Left kidney (tissue), 2 donors: ENCODE data around the gene MISP. TPM values are rescaled to one million over a fixed set of nuclear protein-coding genes. Genes with fewer than 3 reads are reported as not detected.

ENCODE experiments used
- DNase-seq: peaks from one replicate; pipeline ENCODE4 v3.0.0-alpha.2; 2013
- polyA plus RNA-seq: library from polyadenylated mRNA; unstranded; fragments of 120-200 nt; gene quantifications from one replicate; pipeline ENCODE4 v1.2.1, GENCODE V29; 2013; ENCODE audit not compliant: insufficient read length

MISP gene
- polyA plus RNA-seq, 1 donor = 7.0 TPM

- no peak for DNase-seq
Observed at GRCh38 chr19:795691-796581, 45.0 kb downstream of the MISP start.

- peak; percentile 100 for DNase-seq
Observed at GRCh38 chr19:796692-797527, 46.0 kb downstream of the MISP start, which contains the start of gene PTBP1. Gene PTBP1, plus strand, starts transcription at chr19:797452. Its CDS starts 46 bp downstream, at chr19:797498.

GRCh38 chr19:797528-798414, 46.9 kb downstream of the MISP start:
- peak; percentile 83 for DNase-seq

- DNase-seq = no peak
Observed at GRCh38 chr19:798415-799075, 47.6 kb downstream of the MISP start.

DNA sequence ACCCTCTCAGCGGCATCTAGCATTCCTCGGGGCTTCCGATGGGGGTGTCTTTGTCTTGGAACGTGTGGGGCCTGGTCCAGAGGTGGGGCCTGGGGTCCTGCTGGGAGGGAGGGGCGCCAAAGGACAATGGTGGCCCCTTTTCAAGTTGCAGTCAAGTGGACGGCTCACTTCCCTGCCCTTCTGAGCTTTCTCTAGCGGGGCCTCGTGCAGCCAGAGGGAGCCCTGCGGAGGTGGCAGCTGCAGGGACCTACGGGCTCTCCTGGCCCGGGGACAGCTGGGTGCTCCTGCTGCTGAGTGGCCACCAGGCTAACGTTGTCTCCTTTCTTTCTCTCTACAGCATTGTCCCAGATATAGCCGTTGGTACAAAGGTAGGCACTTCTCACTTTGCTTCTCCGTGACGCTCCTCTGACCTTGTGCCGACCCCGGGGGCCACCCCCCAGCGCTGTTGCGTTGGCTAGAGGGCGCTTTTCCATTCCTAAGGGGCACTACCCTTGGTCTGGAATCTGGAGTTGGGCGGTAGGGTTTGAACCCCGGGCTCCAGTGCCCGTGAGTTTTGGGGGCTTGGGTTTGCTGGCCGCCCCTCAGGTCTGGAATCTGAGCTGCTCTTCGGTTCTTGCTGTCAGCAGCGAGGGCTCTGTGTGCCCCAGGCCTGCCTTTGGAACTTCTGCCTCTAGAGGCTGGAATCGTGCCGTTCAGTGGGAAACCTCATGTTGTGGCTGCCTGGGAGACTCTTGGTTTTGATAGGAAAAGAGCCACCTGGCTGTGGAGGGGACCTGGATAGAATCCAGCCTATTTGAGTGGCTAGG, 48.4 kb downstream of the MISP start:
- DNase-seq = no peak

DNA sequence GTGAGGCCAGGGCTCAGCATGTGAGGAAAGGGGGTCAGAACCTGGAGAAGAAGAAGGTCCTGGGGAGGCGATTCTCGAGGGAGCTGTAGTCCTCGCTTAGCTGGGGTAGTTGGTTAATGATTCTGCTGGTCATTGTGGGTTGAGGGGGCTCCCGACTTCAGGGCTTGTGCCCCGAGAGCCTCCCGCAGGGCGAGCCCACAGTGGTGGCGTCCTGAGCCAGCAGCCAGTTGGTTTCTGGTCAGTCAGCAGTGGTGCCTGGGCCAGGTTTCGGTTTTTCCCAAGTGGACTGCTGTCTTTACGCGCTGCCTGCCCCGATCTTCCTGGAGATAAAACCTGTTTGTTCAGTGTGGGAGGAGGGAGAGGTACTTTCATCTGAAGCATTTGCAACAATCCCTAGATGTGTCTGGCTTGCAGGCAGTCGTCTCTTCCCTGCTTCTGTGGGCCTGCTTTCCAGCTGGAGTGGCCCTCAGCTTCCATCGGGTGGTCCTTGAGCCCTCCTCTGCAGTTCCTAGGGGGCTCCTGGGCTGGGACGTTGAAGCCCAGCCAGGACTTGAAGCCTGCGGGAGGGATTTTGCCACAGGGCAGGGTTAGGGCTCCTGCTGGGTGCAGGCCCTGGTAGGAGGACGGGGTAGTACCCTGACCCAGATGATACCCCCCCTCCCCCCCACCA, 49.6 kb downstream of the MISP start:
- DNase-seq = no peak

DNA sequence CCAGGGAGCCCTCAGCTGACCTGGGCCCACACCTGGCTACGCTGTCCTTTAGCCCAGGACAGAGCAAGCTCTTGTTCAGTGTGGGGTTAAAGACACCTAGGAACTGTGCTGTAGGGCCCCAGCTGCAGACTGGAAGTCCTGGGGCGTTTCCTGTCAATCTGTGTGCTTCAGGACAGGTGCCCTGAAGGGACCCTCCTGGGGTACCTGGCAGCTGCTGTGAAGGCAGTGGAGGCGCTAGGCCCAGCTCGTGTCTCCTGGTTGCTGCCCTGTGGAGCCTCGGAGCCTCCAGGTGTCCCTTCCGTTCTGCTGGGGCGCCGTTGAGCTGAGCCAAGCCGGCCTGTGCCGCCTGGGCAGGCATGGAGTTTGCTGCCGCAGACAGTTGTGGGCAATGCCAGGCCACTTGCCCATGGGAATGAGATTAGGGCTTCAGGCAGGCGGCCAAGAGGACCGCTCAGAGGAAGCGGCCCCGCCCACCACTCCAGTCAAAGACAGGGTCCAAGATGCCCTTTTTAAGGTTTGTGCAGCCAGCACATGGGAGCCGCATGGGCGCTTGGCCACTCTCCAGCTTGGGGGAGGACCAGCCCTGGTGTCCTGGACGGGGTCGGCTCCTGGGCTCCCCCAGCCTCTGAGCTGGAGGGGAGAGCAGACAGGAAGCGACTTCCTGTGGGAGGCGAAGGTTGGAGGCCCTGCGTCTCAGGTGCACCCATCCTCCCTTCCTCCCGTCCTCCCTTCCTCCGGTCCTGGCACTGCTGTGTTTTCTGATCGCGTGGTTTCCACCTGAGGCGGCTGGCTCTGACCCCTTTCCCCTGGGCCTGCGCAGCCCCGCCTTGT, 50.3 kb downstream of the MISP start:
- DNase-seq = no peak

GRCh38 chr19:801861-802497, 51.1 kb downstream of the MISP start:
- DNase-seq = no peak

DNA sequence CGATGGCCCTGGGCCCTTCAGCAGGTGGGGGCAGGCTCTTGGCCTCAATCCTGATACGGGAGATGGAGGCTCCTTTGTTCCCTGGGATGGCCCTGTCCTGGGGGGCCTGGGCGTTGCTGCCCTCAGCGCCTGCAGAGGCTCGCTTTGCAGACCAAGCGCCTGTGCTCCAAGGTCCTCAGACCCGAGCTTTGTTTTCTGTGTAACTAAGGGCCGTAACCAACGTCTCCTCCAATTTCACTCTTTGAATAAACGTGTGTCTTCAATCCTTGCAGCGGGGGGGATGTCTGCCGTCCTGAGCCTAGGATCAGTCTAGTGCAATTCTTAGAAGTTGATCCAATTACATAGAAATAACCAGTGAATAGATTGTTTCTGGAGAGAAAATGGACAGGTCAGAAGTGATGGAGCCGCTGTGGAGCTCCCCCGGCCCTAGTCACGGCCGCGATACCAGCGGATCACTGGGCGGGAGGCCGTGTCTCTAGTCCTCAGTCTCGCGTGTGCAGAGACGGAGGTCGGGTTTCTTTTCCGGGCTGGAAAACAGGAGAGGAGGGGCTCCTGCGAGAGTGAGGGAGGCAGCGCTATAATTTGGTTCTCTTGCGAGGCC, 51.7 kb downstream of the MISP start:
- DNase-seq = no peak

GRCh38 chr19:803099-803561, 52.2 kb downstream of the MISP start:
- DNase-seq = no peak

DNA sequence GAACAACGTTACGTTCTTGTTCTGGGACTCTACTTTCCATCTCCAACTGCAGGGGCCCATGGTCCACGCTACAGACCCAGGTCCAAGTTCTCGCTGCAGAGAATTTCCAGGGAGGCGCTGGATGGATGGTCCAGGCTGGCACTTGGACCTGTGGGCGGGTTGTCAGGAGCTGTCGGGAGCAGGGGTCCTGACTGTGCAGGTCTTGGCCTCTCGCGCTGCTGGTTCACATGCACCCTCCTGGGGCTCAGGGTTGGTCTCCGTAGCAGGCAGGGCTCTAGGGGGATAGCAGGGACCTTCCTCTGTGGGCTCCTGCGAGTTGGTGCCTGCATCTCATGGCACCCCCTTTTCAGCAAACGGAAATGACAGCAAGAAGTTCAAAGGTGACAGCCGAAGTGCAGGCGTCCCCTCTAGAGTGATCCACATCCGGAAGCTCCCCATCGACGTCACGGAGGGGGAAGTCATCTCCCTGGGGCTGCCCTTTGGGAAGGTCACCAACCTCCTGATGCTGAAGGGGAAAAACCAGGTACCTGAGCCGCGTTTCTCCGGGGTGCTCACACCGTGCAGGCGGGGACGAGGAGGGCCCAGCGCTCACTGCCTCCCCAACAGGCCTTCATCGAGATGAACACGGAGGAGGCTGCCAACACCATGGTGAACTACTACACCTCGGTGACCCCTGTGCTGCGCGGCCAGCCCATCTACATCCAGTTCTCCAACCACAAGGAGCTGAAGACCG, 52.9 kb downstream of the MISP start:
- no peak for DNase-seq

DNA sequence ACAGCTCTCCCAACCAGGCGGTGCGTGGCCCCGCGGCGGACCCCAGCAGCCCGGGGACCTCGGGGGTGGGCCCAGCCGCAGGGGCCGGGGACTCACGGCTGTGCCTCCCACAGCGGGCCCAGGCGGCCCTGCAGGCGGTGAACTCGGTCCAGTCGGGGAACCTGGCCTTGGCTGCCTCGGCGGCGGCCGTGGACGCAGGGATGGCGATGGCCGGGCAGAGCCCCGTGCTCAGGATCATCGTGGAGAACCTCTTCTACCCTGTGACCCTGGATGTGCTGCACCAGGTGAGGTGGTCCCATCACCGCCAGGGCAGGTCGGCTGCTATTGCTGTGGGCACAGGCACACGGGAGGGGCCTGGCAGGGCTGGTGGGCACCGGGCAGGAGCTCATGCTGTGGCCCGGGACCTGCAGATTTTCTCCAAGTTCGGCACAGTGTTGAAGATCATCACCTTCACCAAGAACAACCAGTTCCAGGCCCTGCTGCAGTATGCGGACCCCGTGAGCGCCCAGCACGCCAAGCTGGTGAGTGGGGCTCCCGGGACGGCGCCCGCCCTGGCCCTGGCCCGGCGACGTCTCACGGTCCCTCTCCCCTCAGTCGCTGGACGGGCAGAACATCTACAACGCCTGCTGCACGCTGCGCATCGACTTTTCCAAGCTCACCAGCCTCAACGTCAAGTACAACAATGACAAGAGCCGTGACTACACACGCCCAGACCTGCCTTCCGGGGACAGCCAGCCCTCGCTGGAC, 53.7 kb downstream of the MISP start:
- no peak for DNase-seq

DNA sequence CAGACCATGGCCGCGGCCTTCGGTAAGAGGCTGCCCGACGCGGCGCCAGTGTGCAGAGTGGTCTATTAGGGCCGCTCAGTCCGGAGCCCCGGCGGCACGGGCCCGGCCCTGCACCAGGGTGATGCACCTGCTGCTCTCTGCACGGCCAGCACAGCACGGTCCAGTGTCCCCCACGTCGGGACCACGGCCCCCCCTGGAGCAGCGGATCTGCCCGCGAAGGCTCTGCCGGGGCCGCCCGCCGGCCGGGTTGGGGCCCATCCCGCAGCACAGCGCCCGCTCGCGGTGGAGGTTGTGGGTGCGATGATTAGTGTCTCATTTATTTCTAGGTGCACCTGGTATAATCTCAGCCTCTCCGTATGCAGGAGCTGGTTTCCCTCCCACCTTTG, 54.2 kb downstream of the MISP start:
- DNase-seq = no peak

GRCh38 chr19:805600-806550, 55.0 kb downstream of the MISP start:
- DNase-seq = no peak

DNA sequence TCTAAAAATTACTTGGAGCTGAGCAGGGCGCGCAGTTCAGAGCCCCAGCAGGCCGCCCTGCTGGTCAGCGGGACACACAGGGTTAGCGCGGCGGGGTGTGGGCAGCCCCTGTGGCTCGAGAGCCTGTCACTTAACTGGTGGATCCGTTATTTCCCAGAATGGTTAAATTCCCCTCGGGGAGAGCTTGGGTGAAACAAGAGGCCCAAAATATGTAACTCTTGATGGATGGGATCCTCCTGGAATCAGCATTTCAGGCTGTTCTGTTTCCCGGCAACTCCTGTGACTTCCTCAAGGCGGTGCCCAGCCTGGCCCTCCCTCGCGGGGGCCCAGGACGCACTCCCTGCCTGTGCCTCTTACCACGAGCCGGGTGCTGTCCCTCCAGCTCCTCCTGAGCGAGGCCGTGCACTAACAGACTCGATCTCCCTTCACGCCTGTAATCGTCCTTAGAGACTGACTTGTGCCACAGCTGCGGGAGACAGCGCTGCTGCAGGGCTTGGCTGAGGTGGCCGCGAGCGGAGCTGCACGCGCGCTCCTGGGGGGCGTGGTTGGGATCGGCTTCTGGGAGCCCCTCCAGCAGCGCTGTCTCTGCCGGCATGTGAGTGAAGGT, 56.0 kb downstream of the MISP start:
- no peak for DNase-seq
